HG03108 (cell line): Measurements from ENCODE around the gene KIT.

Source experiments
- ATAC-seq: cut with Tn5 transposase; IDR thresholded peaks from one replicate; pipeline ENCODE4 v1.9.1; 2021; ENCODE audit warnings: moderate library complexity; ENCODE audit not compliant: unreplicated experiment

The KIT gene

DNA sequence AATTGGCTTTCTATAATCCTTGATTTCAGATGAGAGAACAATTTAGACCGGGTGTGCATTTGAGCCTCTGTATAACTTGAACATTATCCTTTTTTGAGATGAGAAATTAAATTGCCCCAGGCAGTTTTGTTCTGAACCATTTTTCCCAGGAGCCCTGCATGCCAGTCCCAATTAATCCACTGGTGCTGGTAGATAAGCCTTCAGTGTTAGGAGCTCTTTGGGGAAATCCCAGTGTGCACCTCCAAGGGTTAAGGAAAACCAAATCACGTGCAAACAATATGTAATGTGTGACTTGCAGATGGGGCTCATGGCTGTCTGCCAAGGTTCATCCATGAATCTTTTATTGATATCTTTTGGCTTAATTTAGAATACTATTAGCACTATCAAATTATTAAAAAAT is 43.2 kb downstream of the KIT start:
- no peak for ATAC-seq

DNA sequence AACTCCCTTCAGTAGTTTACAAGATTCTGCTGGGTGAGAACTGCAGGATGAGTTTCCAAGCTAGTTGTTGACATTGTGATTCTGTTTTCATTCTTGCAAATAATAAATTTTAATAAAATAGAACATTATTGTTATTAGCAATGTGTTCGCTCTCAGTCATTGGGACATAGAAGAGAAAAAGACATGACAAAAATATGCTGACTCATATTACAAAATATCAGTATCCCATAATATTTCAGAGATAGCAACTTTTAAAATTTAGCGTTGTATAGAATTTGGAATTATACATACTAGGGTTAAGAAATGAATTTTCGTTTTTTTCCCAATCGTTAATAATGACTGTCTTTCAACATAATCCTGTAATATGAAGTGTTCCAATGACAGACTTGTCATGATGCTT is 45.4 kb downstream of the KIT start:
- no peak for ATAC-seq

DNA sequence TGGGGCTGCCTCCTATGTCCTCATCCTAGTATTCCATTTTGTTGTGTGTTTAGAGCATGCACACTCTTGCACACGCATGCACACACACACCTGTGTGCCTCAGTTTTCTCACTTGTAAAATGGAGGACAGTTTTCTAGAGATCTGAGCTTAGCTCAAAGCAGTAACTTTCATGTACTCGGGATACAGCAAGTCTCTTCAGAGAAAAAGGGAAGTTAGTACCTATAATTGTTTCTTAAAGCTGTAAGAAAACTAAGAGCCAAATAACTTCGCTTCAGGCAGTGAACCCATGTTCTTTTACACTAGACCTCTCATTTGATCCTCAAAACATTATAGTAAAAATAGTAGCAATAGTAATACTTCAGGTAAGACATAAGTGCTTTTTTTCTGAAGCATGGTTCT is 49.6 kb downstream of the KIT start:
- ATAC-seq: no peak

DNA sequence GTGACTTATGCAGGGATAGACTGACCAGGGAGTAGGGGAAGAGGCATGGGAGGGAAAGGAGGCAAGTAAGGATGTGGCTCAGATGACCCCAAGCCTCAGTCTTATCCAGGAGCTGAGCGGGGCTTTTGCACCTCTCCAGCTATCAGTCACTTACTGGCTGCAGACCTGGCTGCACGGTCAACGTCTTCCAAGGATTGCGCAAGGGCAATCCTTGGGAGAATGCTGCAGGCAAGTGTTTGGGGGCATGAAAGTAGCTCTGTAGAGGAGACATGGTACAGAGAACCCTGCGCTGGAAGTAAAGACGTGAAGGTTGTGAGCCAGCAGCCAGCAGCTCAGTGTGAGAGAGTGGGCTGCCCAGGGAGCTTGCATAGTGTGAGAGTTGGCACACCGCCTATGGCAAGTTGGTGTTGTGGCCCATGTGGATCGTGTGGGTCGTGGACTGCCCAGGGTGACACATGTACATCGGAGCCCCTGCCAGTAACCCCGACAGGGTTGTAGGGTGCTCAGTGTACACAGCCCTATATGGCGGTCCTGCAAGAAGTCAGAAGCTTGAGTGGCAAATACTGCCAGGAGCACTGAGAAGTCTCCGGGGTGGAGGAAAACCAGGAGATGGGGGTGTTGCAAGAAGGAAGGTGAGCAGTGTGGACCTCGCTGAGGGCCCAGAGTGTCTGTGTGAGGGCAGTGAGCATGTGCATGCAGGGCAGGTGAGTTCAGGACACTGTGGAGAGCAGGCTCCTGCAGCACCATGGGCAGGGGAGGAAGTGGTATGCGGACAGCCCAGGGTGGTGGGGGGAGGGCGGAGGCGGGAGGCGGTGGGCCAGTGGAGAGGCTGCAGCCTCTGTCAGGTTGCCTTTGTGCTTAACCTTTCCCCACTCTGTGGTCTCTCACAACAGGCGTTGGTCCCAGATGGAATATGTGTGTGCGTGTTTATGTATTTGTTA is 50.9 kb downstream of the KIT start:
- no peak for ATAC-seq

DNA sequence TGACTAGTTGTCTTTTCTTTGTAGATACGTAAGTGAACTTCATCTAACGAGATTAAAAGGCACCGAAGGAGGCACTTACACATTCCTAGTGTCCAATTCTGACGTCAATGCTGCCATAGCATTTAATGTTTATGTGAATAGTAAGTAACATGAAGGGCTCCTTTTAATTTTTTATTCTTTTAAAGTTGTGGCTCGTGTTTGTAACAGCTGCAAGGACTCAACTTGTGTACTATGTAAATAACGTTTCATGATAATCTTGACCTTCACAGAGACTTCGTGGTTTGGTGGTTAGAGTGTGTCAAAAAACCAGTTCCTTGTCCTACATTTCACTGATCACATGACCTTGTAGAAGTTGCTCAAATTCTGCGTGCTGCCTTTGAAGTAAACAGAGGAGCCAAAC is 51.6 kb downstream of the KIT start:
- no peak for ATAC-seq

DNA sequence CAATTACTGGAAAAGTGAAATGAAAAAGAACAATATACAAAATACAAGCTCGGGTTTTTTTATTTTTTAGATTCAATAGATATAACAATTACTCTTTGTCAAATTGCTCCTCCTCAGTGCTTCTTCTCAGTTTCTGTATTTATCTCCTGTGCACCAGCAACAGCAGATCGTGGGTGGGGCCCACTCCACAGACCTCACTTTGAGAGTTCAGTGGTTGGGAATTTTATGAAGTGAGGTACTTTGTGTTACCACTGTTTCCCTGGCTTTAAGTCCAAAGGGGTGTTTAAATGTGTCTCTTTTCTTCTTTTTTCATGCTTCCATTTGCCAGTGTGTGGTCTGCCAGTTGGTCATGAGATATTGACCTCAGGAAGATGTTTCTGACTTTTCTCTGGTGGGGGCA is 54.4 kb downstream of the KIT start:
- no peak for ATAC-seq

DNA sequence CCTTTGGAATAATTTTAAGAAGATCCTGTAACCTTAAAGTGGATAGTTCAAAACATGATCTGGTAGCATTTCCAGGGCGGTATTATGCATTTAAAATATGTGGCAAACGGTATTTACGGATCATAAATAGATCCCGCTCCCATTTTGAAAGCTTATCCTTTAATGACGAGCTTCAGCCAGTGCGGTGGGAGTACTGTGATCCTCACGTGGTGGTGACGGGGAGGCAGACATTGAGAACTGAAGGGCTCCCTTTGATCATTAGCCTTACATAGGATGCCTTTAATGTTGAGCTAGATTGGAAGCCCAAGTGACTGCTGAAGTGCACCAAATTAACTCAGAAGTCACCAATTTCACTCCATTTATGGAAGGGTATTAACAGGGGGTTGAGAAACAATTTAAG is 56.9 kb downstream of the KIT start:
- no peak for ATAC-seq

DNA sequence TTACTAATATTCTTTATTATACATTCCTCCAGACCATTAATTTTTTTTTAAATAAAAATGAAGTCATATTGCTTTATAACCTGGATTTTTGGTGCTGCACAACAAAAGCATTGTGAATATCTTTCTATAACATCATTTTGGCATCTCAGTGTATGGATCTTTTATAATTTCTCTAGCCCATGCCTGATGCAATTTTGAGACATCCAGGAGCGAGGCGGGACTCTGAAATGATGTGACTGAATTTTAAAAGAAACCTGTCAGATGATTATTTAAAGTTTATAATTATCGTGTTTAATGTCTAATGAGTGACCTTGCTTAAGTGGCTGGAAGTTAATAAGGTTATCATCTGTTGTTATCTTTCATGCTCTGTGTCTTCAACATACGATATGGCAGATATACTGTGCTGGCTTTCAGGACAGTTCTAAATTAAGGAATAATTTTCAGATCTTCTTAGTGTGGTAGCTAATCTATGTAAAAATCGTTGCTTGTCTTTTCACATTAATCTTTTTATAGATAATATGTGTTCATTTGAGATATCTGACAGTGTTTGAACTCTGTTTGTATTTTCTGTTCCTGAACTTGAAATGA is 58.8 kb downstream of the KIT start:
- no peak for ATAC-seq

DNA sequence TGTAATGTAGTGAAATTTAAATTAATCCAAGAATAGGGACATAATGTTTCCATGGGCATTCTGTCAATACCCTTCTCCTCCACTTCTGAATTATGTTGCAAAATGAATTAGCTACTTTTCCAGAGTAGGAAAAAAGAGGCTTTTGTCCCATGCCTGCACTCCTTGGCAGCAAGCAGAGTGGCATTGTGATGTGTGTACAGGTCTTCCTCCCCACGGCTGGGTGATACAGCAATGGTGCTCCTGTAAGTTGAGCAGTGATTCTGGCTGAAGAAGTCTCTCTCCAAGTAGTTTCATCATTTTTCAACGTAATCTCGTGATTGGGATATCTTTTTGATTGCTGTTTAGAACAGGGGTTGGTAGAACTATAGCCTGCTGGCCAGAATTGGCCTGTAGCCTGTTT is 59.9 kb downstream of the KIT start:
- no peak for ATAC-seq

DNA sequence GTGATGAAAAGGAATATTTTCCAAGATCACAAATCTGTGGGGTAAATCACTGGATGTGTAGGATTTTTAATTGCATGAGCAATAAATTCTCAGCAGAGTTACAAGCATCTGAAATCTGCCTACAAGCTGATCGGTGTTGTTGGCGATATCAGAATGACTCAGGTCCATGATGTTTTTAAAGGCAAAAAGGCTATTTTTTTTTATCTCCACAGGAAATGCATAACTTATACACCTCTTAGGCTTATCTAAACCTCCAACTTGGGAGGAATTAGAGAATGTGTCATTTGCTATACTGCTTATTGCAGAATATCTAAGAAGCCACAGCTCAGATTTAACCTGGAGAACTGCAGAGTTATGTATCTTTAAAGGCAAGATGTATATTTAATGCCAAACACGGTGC is 61.6 kb downstream of the KIT start:
- ATAC-seq: no peak

DNA sequence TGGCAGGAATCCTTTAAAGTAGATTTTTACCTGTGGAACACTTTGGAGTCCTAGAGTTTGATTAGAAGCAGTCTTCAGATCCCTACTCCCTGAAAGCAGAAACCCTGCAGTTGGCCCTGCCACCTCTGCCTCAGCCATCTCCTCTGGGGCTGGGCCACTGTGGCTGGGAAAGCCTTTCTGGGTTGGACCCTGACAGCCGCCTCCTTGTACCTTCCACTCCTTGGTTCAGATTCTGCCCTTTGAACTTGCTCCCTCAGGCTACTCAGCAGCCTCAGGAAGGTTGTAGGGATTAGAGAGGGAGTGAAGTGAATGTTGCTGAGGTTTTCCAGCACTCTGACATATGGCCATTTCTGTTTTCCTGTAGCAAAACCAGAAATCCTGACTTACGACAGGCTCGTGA is 65.5 kb downstream of the KIT start:
- ATAC-seq: no peak

DNA sequence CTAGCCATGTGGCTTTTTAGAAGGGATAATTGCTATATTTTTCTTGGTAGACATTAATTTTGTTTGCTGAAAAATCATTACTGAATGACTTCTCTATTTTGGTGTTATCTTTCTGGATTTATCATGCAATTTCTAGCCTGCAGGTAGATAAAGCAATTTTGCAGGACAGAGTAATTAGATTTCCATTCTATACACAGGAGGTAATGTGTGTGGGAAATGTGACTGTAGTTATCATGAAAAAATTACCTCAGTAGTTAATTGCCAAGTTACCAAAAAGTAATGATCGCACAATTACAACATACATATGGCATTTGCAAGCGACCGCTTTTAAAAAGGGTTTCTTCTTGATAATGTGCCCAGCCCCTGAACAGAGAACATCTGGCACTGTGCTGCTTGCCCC is 66.1 kb downstream of the KIT start:
- no peak for ATAC-seq

DNA sequence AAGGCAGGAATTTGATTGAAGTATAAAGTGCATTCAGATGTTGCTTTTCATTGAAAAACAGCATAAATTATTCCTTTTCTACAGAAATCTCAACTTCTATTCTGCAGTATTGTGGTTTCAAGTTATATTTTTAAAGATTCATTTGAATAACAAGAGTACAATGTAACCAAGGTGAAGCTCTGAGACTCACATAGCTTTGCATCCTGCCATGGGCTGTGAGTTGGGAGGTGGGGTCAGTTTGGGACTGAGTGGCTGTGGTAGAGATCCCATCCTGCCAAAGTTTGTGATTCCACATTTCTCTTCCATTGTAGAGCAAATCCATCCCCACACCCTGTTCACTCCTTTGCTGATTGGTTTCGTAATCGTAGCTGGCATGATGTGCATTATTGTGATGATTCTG is 69.2 kb downstream of the KIT start:
- ATAC-seq: no peak

DNA sequence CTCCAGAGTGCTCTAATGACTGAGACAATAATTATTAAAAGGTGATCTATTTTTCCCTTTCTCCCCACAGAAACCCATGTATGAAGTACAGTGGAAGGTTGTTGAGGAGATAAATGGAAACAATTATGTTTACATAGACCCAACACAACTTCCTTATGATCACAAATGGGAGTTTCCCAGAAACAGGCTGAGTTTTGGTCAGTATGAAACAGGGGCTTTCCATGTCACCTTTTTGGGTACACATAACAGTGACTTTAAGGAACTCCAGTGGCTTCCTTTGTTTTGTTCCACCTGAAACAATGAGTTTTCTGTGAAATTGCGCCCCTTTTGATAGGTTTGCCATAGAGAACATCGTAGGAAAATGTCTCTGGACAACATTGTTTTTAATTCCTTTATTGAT is 69.6 kb downstream of the KIT start:
- no peak for ATAC-seq

DNA sequence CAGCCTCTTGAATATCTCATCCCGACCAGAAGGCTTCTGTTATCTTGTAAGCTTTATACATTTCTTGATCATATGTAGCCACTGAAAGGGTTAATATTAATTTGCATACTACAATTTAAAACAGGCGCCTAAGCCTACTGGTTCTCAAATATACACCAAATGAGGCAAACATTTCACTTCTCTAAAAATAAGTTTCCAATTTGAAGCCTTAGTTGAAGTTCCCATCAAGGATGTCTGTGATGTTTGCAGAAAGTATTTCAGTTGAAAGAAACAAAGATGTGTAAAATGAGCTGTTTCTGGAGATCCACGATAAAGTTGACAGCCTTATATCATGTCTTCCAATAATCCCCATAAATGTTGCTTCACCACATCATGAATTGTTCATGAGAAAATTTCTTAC is 70.6 kb downstream of the KIT start:
- ATAC-seq: no peak

DNA sequence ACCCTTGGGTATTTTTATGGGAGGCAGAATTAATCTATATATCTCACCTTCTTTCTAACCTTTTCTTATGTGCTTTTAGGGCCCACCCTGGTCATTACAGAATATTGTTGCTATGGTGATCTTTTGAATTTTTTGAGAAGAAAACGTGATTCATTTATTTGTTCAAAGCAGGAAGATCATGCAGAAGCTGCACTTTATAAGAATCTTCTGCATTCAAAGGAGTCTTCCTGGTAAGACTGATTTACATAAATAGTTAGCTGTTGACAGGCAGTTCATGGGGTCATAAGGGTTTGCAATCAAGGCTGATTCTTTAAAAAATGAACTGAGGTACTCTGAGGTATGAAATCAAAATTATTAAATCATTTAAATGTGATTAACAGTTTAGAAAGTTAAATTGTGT is 71.5 kb downstream of the KIT start:
- no peak for ATAC-seq

DNA sequence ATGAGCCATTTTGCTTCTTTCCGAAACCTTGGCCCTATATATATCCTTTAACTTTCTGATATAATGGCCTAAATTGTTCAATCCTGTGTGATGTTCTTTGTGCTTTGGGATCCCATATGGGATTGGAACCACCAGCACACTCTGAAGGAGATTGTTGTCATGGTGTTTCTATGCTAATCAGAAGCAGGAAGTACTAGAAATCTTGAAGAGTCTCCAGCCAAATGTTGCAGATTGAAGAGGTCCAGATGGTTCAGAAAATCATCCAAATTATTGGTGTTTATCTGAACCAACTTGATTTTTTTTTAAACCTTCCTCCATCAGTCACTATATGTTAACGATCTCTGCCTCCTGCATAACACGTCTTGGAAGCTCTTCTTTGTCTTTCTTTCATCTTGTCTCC is 72.8 kb downstream of the KIT start:
- ATAC-seq: no peak

DNA sequence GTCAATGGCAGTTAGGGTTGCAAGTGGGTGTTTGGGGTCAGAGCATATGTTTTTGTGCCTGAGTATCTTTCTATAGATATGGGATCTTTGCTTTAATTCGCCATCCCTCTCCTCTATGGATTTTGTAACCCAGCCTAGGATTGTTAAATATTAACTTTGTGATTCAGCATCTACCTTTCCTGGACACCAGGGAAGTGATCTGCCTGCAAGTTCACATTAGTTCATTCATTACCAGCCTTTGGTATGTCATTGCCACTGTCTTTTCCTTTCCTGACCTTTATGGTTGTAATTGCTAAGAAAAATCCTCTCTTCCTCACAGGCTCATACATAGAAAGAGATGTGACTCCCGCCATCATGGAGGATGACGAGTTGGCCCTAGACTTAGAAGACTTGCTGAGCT is 73.8 kb downstream of the KIT start:
- no peak for ATAC-seq

DNA sequence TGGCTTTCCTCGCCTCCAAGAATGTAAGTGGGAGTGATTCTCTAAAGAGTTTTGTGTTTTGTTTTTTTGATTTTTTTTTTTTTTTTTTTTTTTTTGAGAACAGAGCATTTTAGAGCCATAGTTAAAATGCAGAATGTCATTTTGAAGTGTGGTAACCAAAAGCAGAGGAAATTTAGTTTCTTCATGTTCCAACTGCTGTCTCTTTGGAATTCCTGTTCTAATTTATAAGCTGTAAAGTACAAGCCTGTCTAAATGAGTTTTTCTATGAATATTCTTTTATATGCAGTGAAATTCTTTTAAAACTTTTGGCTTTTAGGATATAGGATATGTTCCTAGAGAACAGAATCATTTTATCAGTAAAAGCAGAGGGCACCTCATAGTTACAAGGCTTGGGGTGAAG is 74.2 kb downstream of the KIT start:
- no peak for ATAC-seq

DNA sequence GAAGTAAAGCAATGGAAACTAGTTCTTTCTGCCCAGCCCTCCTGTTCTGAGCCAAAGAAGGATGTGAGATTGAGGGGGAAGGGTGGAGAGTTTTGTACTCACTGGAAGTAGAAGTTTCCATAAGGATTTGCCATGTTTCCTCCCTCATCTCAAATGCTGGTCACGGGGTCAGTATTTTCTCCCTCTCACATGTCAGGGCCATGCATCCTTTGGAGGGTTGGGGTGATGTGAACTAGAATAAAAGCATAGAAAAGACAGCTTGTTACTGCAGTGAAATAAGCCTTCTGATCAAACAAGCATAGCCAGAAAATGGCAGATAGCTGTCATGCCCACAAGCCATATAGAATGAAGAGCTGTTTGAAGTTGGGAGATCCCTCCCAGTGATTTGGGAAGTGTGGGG is 79.7 kb downstream of the KIT start:
- ATAC-seq: no peak

DNA sequence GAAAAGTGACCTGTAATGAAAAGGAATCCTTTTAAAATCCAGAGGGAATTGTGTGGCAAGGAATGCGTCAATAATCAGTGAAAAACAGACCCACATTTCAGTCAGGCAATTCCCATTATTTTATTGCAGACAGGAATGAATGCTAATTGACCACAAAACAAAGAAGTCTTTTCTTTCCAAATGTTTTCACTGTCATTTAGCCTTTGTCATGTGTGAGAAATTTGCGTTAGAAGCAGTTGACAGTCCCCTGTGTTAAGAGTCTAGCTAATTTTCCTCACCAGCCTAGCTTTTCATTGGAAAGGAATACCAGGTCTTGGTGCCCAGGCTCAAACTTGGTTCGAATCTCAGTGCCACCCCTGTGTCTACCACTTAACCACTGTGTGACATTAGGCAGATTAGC is 83.4 kb downstream of the KIT start:
- no peak for ATAC-seq

DNA sequence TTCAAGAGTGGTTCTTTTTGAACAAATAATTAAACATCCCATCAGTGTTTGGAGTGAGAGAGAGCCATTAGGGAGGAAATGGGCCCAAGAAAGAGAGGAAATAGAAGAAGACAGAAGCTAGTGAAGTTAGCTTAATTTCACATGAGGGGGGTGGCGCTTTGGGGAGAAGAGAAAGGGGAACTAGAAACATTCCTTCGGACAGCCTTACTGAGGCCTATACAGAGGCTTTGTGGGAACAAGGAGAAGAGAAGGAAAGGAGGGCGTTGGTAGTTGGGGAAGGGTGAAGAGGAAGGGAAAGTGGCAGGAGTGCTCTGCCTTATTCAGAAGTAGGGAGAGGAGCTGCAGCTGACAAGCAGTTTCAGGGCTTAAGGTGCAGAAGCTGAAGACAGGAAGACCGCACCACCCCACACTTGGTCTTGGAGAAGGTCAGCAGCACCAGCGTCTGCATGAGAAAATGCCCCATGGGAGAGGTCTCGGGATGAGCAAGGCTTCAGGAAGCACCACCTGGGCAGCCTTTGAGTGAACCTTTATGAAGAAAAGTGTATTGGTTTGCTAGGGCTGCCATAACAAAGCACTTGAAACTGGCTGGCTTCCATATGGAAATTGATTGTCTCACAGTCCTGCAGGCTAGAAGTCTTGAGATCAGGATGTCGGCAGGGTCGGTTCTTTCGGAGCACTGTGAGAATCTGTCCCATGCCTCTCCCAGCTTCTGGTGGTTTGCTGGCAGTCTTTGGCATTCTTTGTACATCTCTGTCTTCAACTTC is 85.1 kb downstream of the KIT start:
- no peak for ATAC-seq
